Endothelial cell of umbilical vein (primary cell): ENCODE results near the gene CYP1A2. TPM values are rescaled to one million over a fixed set of nuclear protein-coding genes. Genes with fewer than 3 reads are reported as not detected.

Experiments
- BruUV-seq: library from RNA; stranded (reverse); fragments of 400-500 nt; replicated peaks from 2 replicates; lab custom pipeline; 2021; lab: Mats Ljungman, UMichigan
- CTCF ChIA-PET: fragments of 300-600, 350-600 bp; sonication (Branson Sonifier 250); formaldehyde crosslinking; loops from one replicate; lab custom pipeline; 2021; ENCODE audit warnings: antibody characterized with exemption, inconsistent platforms; lab: Charles Lee
- POLR2A ChIA-PET: fragments of 300-600, 350-600 bp; sonication (Branson Sonifier 250); formaldehyde crosslinking; loops from one replicate; lab custom pipeline; 2021; ENCODE audit warnings: antibody characterized with exemption, inconsistent platforms; lab: Charles Lee
- DNase-seq: peaks from one replicate; pipeline ENCODE4 v3.0.0-alpha.2; 2011; ENCODE audit warnings: low read depth, low spot score
- FAIRE-seq: peaks from 2 replicates; lab custom pipeline; 2011; peaks lifted over from hg19 to GRCh38; lab: Jason Lieb, UNC
- H2AFZ ChIP-seq: 2 replicates; pipeline ENCODE4 v1.6.0; 2012; ENCODE audit warnings: low read depth, low read length, control low read depth, inconsistent platforms
- H3K27ac ChIP-seq: 2 replicates; pipeline ENCODE4 v1.5.1; 2011; ENCODE audit warnings: low read depth, mild to moderate bottlenecking, control low read depth, low read length, moderate library complexity; ENCODE audit not compliant: insufficient read depth
- H3K27me3 ChIP-seq, 2 experiments: 2 replicates each; pipeline versions ENCODE4 v1.6.0 to v1.6.1; 2011; ENCODE audit warnings: low read length in 2 of 2, mixed read lengths in 1 of 2; ENCODE audit not compliant: control insufficient read depth in 2 of 2, insufficient read depth in 2 of 2
- H3K36me3 ChIP-seq, 2 experiments: 2 replicates in 1 of 2; 3 replicates in 1 of 2; pipeline ENCODE4 v1.5.1; 2011; ENCODE audit warnings: low read length in 2 of 2, mild to moderate bottlenecking in 1 of 2, moderate library complexity in 1 of 2; ENCODE audit not compliant: control insufficient read depth in 2 of 2, insufficient read depth in 2 of 2; ENCODE audit errors: extremely low read depth in 1 of 2
- H3K4me1 ChIP-seq: 3 replicates; pipeline ENCODE4 v1.5.1; 2011; ENCODE audit warnings: mild to moderate bottlenecking, low read length; ENCODE audit not compliant: control insufficient read depth, insufficient read depth; ENCODE audit errors: extremely low read depth
- H3K4me2 ChIP-seq: 2 replicates; pipeline ENCODE4 v1.6.1; 2011; ENCODE audit warnings: low read length, control low read depth, mixed read lengths; ENCODE audit not compliant: insufficient read depth
- H3K4me3 ChIP-seq, 3 experiments: fragments of 200-600 bp in 1 of 3; sonication (generic), shearing (Covaris generic) in 1 of 3; replicated peaks in 1 of 3; 2 replicates each; pipeline ENCODE4 v1.5.1; 2011 to 2016; ENCODE audit warnings: control low read depth in 3 of 3, low read length in 3 of 3, mild to moderate bottlenecking in 2 of 3, inconsistent platforms in 1 of 3, low read depth in 1 of 3, moderate library complexity in 1 of 3; ENCODE audit not compliant: insufficient read depth in 1 of 3
- H3K79me2 ChIP-seq: 2 replicates; pipeline ENCODE4 v1.6.0; 2012; ENCODE audit warnings: low read length, inconsistent platforms; ENCODE audit not compliant: control insufficient read depth, insufficient read depth
- H3K9ac ChIP-seq: replicated peaks from 2 replicates; pipeline ENCODE3; 2011; ENCODE audit warnings: low read length, control low read depth; ENCODE audit not compliant: insufficient read depth; ENCODE audit errors: extremely low read depth
- H3K9me1 ChIP-seq: replicated peaks from 3 replicates; pipeline ENCODE4 v1.6.0; 2011; ENCODE audit warnings: mild to moderate bottlenecking, low read length; ENCODE audit not compliant: control insufficient read depth, insufficient read depth; ENCODE audit errors: extremely low read depth
- H3K9me3 ChIP-seq: replicated peaks from 2 replicates; pipeline ENCODE4 v1.5.1; 2012; ENCODE audit warnings: low read length, inconsistent platforms; ENCODE audit not compliant: control insufficient read depth, insufficient read depth
- H4K20me1 ChIP-seq: replicated peaks from 2 replicates; pipeline ENCODE3; 2011; ENCODE audit warnings: mild to moderate bottlenecking, low read length; ENCODE audit not compliant: control insufficient read depth, insufficient read depth; ENCODE audit errors: extremely low read depth
- GATA2 ChIP-seq: IDR thresholded peaks from 2 replicates; pipeline ENCODE4 v1.7.0; 2011; ENCODE audit warnings: low read depth, mild to moderate bottlenecking, moderate library complexity, mixed read lengths, low read length; ENCODE audit not compliant: insufficient read length, insufficient read depth
- JUN ChIP-seq: IDR thresholded peaks from 2 replicates; pipeline ENCODE4 v1.6.1; 2011; ENCODE audit warnings: borderline replicate concordance, low read depth; ENCODE audit not compliant: insufficient read length, insufficient read depth
- MYC ChIP-seq: IDR thresholded peaks from one replicate; pipeline ENCODE4 v1.6.1; 2011; ENCODE audit warnings: mild to moderate bottlenecking, low read depth, low read length
- POLR2A ChIP-seq: IDR thresholded peaks from 2 replicates; pipeline ENCODE4 v1.6.1; 2012; ENCODE audit warnings: low read depth, mild to moderate bottlenecking, control low read depth, low read length
- POLR2AphosphoS5 ChIP-seq: IDR thresholded peaks from 2 replicates; pipeline ENCODE4 v1.6.1; 2012; ENCODE audit warnings: low read depth, mild to moderate bottlenecking, control low read depth, low read length, moderate library complexity; ENCODE audit not compliant: insufficient read depth
- dilution Hi-C: fragments of 300-500 bp; cut with MboI; formaldehyde crosslinking; loops from one replicate; pipeline ENCODE4 v1.15.0; 2019; ENCODE audit warnings: low sequenced_read_pairs; ENCODE audit not compliant: extremely low pct_ligation_motif_present
- intact Hi-C: fragments of 100-400 bp; cut with micrococcal nuclease; formaldehyde crosslinking; loops from one replicate; pipeline ENCODE4 v1.10.0; 2022
- polyA plus RNA-seq, 4 experiments: library from polyadenylated mRNA; depleted of rRNA in 3 of 4; stranded (reverse) in 3 of 4; unstranded in 1 of 4; fragments of >200 nt; gene quantifications; 2 replicates each; pipeline versions ENCODE4 v1.2.1 to v1.2.3, GENCODE V29; 2011 to 2012; ENCODE audit warnings: missing spikeins in 1 of 4
- total RNA-seq: library from RNA; stranded (reverse); gene quantifications from 2 replicates; pipeline ENCODE4 v1.2.3, GENCODE V29; 2021
- TF ChIP-seq, protein P1 (sequence below), 2 donors: IDR thresholded peaks; 1 replicate in 1 of 2; 2 replicates in 1 of 2; pipeline ENCODE4 v1.5.1; 2011; ENCODE audit warnings: low read length in 2 of 2, mild to moderate bottlenecking in 2 of 2, moderate library complexity in 2 of 2, control low read depth in 1 of 2, inconsistent platforms in 1 of 2, low read depth in 1 of 2; ENCODE audit not compliant: insufficient read depth in 1 of 2; ENCODE audit errors: extremely low read depth in 1 of 2

CYP1A2 gene
- total and polyA plus RNA-seq, 2 donors (not counting 3 experiments of a cell fraction or from before 2014, with no cell fraction given): not detected

DNA sequence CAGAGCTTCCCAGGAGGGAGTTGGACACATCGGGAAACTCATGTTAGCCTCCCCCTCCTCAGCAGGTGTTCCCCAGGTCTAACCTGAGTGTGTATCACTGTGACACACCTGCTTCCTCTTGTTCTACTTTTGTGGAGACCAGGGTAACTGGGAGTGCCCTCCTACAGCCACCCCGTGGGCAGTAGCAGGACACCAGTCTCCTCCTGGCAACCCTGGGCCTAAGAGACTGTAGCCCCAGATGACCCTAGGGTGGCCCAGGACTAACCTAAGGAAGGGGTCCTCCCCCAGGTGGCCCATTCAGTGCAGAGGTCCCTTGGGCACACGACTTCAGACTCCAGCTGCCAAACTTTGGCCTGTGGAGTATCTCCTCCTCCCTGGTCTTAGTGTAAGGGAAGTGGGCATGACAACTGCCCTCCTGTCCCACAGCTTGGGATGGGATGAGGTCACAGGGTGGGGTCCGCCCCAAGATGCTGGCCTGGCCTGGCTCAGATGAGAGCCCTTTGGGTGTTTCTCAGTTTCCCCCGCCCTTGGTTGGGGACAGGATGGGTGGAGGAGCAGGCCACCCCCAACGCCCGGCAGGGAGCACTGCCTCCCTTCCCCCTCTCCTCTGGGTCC lies 38.0 kb downstream of the CYP1A2 start:
- H3K36me3 ChIP-seq: peaks cover 0 to 7% of the 10 kb centered on the region in 2 experiments
- H2AFZ ChIP-seq: no peak overlapping the region
- FAIRE-seq: no peak
- H3K4me2 ChIP-seq: no peak overlapping the region
- no peaks in the 10 kb centered on the region for H3K27me3 ChIP-seq
- no peak overlapping the region for H3K27ac ChIP-seq
- no peak overlapping the region for H3K9ac ChIP-seq
- H4K20me1 ChIP-seq: peaks cover 2% of the 10 kb centered on the region
- no peaks in the 10 kb centered on the region for H3K9me3 ChIP-seq
- H3K9me1 ChIP-seq: no peaks in the 10 kb centered on the region
- peaks cover 18% of the 10 kb centered on the region for H3K4me1 ChIP-seq
- dilution Hi-C loops (no loop called here), intact Hi-C loops (no loop called here)
- CTCF ChIA-PET: interaction anchor here (0.9 to 3.6 kb wide), 5 partner anchors 9 to 163 kb away, joined by 4 to 22 read pairs (median 9); no protein-coding TSS in a partner anchor
- BruUV-seq: no TSS peak
- POLR2A ChIA-PET: no interaction called here
- H3K4me3 ChIP-seq: no peak overlapping the region
- H3K79me2 ChIP-seq: peaks cover 92% of the 10 kb centered on the region
- no peak for DNase-seq
- no peak for TF ChIP-seq JUN
- TF ChIP-seq, protein P1, sequence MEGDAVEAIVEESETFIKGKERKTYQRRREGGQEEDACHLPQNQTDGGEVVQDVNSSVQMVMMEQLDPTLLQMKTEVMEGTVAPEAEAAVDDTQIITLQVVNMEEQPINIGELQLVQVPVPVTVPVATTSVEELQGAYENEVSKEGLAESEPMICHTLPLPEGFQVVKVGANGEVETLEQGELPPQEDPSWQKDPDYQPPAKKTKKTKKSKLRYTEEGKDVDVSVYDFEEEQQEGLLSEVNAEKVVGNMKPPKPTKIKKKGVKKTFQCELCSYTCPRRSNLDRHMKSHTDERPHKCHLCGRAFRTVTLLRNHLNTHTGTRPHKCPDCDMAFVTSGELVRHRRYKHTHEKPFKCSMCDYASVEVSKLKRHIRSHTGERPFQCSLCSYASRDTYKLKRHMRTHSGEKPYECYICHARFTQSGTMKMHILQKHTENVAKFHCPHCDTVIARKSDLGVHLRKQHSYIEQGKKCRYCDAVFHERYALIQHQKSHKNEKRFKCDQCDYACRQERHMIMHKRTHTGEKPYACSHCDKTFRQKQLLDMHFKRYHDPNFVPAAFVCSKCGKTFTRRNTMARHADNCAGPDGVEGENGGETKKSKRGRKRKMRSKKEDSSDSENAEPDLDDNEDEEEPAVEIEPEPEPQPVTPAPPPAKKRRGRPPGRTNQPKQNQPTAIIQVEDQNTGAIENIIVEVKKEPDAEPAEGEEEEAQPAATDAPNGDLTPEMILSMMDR (IDR thresholded peaks at IDR 0.05; ENCODE audit: extremely low read depth in 1 of 2, insufficient read depth in 1 of 2, low read depth in 1 of 2, low read length in 2 of 2): no peak
- no peak for TF ChIP-seq POLR2A
- no peak for TF ChIP-seq MYC
- no peak for TF ChIP-seq GATA2
- no peak for TF ChIP-seq POLR2AphosphoS5
